Kidney tubule cell (primary cell): ENCODE data around the gene GPC3.
A peak's percentile ranks its signal among the peaks of the same experiment; 100 is the strongest.
"Not testable (repeated sequence)": the region's sequence is repeated elsewhere in the genome, so short reads cannot be mapped to it uniquely, and the experiment has no call there.

Source experiments
- DNase-seq: peaks from one replicate; pipeline ENCODE4 v3.0.0-alpha.2; 2018; ENCODE audit warnings: low spot score

Gene GPC3

DNA sequence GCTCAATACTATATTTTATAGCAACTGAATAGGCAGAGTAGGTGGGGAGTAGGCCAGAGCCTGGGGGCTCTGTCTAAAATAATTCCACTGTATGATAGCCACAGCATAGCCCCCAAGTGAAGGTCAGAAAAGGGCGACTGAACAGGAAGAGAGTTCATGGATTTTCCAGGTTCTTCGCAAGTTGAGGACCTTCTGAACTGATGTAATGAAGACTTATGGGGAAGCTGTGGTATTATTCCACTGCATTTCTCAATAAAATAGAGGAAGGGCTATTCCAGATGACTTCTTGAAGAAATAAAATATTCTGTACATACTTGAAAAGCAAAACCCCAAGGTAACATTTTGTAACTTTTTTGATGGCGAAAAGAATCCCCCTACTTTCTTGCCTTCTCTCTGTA lies 338.7 kb downstream of the GPC3 start:
- no peak for DNase-seq

DNA sequence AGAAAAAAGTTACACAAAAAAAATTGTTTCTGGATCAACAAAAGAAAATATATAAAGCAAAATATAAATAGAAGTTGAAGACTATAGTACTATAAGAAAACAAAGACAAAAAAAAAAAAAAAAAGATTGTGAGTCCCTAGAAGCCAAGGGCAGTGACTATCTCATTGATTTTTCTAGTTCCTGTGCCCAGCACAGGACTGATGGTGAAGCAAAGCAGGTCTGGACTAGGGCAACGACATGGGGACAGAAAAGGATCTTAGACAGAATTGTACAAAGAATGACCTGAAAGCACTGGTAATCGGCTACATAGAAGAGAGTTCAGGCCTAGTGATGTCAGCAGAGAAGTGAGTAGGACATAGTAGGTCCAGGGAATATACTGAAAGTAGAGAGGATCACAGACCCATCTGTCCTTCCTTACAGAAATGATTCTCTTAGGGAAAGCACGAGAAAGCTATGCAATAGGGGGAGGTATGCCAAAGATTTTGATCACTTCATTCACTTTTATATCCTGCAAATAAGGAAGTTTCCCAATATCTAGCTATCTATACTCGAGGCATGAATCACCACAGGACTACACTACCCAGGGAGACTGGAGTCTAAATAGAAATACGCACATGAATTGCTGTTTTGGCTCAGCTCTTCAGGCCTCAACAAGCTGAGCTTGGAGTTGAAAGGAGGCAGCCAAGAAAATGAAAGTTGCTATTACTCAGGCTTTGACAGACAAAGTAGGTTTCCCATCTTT lies 339.2 kb downstream of the GPC3 start:
- peak; percentile 50 for DNase-seq

DNA sequence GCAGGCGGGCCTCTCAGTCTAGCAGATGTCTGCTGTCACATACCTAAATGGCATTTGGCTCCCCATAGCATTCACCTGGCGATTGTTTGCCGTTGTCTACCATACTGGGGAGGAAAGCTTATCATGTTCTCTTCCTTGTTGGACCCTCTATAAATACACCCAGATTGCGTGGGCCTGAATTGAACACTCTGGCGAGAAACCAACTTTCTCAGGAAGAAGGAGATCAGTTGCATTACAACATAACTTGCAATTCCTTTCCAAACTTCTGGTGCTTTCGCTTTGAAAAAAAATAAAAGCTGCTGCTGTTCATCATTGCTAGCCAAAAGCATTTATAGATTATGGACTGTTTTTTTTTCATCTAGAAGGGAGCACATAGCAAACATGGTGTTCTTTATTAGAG lies 340.1 kb downstream of the GPC3 start:
- no peak for DNase-seq

DNA sequence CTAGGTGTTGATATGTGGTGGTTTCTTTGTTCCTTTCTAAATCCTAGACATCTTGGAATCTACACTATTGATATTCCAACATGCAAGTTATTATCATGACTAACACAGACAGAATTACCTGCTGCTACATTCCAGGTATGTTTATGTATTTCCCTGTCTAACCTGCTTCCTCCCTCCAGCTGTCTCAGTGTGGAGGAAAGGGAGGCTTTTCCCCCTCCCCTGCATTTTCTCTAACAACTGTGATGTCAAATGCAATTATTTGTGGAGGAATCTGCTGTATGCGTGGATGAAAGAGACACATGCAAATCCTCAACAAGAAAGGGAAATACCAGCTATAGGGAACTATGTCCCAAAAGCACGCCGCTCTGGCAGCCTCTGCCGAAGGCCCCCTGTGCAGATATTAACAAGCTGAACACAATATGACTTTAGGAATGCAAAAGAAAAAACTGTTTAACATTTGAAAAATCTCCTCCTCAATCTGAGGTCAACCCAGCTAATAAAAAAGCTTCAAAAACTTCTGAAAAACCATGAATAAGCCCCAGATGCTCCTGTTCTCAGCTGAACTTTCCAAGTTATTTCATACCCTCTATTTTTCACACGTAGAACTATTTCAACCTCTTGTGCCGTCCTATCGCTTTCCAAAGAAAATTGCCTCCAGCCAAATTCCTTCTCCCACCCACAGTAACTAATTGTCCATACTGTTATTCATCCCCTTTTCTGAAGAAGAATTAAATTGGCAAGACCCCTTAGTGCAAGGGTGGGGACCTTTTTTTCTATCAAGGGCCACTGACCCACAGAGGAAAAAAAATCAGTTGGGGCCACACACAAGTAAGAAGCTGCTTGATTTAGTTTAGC lies 345.0 kb downstream of the GPC3 start:
- DNase-seq: peak; percentile 79

DNA sequence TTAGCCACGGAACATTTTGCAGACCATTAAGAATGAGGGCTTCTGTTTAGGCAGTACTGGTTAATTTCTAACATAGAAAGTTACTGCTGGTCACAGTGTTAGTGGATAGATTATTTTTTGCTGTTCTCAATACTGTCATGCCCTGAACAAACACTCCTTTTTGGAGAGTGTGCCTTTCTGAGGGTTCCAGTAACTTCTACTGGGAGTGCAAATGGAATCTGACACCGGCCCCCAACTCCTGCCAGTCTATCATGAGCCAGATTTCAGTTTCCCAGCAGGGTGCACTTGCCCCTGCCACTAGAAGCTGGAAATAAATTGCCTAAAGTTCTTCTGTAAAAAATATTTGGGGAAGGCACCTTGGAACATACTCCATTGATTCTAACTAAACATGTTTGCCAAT lies 345.7 kb downstream of the GPC3 start:
- no peak for DNase-seq

DNA sequence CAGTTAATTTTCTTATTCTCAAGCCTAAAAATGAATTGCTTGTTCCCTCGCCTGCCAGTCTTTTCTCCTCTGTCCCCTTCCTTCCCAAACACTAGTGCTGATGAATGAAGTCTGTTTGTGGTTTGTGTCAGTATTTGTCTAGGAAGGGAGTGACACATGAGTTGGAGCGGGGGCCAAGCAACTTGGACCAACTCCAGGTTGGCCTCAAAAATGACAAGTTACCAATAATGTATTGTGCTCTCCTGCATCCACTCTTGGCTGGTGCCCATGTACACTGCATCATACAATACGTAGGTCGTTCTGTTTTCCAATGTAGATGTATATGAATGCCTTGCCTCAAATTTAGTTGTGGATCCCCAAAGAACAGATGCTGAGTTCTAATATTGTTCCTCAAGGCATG lies 347.1 kb downstream of the GPC3 start:
- DNase-seq: peak; percentile 79

DNA sequence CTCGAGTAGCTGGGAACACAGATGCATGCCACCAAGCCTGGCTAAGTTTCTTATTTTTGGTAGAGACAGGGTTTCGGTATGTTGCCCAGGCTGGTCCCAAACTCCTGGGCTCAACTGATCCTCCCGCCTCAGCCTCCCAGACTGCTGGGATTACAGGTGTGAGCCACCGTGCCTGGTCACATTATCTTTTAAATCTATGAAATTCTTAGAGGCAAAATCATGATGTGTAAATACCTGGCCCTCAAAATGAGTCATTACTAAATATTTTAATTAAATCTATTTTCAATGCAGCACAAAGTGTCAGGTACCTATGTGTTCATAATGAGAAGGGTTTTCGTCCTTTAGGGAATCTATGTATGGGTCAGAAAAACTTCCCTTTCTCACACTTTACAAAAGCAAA lies 347.6 kb downstream of the GPC3 start:
- DNase-seq: peak; percentile 34

DNA sequence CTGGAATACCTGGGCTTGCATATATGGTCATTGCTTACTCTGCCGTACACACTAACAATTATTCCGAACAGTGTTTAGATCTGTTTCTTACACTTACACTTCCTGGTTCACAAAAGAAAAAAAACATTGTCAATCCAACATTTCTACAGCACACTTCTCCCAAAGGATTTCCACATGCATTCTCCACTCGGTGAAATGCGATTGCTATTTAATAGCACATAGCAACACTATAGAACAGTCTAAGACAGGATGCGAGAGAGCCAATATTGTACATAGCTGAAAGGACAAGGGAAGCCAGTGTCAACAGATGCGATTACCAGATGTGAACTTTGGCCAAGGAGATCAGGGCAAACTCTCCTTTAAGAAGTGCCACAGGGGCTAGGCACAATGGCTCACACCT lies 349.4 kb downstream of the GPC3 start:
- DNase-seq: no peak

DNA sequence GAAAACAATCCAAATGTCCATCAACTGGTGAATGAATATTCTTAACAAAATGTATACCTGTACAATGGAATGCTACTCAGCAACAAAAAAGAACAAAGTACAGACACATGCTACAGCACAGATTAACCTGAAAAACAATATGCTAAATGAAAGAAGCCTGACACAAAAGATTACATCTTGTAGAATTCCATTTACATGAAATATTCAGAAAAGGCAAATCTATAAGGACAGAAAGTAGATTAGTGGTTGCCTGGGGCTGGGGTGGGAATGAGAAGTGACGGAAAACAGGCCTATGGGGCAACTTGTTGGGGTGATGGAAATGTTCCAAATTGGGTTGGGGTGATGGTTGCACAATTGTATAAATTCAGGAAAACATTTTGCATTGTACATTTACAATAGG lies 351.0 kb downstream of the GPC3 start:
- DNase-seq: no peak

DNA sequence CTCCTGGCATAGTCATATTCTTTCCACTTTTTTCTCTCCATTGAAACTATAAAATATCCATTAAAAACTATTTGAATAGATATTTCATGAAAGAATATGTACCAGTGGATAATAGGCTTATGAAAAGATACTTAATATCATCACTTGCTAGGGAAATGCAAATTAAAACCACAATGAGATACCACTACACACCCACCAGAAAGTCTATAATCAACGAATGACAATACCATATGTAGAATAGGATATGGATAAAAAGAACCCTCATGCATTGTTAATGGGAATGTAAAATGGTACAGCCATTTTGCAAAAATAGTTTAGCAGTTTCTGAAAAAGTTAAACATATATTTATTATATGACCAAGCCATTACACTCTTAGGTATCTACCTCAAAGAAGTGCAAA lies 351.4 kb downstream of the GPC3 start:
- DNase-seq: no peak

DNA sequence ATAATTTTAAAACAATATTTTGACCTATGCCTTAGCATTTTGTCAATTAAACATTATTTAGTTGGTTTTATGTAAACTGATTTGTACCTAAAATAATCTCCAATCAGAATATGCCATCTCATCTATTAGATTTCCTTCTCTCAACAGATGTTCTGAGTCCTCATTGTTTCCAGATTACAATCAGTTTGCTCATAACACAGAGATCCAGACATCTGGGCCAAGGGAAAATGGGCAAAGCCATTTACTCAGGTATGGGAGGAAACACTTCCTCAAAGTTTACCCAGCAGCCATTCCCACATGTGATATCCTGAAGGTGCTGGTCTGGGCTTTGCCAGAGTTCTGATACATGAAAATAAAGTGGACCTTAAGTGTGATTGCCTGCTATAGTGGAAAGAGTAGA lies 352.2 kb downstream of the GPC3 start:
- DNase-seq: no peak

DNA sequence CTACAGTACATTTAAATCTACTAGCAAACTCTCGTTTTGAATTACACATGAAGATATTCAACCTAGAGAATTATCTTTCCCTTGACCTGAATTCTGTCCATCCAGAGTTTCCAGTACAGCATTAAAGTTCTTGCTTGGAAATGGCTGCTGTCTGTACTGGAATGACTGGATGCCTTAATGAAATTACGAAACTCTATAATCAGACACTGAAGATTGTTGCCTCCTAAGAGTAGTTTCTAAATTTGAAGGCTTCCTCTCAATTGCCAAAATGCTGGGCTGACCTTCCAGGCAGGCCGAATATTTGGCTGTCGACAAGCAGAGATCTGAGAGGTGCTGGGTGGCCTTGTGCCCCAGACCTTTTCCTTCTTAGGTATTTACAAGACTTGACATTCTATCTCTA lies 355.0 kb downstream of the GPC3 start:
- DNase-seq: no peak

DNA sequence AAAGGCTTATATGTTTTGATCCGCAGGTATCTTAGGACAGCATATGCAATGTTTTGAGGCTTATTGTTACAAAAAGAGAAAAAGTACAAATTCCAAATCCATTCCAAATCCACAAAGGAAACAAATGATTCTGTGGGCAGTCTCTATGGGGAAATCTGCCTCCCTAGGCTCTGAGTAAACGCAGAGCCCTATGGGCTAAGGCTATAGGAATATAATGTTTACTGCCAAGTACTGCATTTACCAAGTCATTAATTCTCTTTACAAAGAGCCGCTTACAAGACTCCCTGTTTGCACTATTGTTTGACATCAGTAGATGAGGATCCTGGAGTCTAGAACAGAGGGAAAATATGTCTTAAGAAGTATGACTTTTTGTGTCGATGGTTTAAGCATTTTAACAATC lies 357.7 kb downstream of the GPC3 start:
- no peak for DNase-seq

DNA sequence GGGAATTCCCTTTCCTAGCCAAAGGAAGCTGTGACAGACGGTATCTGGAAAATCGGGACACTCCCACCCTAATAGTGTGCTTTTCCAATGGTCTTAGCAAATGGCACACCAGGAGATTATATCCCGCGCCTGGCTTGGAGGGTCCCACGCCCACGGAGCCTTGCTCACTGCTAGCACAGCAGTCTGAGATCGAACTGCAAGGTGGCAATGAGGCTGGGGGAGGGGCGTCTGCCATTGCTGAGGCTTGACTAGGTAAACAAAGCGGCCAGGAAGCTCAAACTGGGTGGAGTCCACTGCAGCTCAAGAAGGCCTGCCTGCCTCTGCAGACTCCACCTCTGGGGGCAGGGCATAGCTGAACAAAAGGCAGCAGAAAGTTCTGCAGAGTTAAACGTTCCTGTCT lies 364.0 kb downstream of the GPC3 start:
- DNase-seq: not testable (repeated sequence)

DNA sequence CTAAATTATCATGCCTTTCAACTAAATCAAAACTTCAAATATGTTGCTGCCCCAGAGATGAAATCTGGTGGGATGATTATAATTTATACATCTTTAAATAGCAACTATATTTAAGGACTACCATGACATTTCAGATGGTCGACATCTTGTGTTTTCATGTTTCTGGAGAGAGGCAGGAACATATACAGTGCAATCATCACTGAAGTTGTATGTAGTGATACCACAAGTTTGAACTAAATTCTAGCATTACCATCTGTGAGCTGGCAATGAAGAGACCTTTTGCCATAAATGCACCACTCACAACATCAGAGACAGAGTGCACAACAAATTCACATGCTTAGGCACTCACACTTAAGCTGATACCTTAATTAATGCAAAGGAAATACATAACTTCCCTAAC lies 373.7 kb downstream of the GPC3 start:
- DNase-seq: no peak

DNA sequence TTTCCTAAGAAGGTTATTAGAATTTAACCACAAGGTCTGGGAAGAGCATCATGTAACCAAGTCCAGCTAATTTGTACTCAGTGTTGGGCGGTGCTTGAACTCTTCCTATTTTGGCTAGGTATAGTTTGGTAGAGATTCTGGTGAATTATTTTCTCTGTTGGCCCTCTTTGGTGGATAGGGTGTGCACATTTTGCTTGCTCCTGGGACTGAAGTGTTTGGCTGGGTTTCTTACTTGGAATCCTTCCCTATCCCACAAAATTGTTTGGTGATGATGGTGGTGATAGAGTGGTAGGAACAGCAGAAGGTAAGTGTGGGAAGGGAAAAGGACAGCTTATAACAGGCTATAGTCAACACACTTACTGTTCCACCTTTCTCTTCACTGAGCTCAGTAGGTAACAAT lies 375.3 kb downstream of the GPC3 start:
- DNase-seq: peak; percentile 22

DNA sequence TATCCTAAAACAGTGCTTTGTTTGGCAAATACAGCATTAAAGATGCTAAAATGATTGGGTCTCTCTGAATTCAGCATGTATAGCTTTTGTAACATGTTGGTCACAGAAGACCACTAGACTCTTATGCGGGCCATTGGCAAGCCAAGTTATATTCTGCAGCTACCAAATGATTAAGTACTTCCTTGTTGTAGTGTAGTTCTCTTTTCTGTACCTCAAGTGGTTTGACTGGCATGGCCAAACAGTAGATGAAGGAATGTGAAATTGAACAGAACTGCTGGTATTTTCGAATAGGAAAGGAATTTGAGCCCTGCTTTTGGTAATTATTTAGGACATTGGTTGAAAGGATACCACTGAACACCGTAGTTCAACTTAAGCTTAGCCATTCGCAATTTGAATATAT lies 376.2 kb downstream of the GPC3 start:
- DNase-seq: peak; percentile 49

DNA sequence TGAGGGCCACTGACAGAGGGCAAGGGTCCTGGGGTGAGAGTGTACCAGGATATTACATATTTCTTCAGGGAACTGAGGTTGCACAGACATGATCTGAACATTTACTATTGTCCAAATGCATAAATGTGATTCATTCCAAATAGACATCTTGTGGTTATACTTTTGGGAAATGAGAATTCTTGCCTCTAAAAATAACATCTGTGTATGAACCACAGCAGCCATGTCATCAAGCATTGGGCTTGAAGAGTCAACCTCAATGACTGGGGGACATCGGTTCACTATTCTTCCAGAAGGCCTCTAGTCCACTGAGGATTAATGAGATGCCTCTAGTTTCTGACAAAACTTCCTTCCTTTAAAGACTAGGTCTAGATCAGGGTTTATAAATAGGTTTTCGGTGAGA lies 377.0 kb downstream of the GPC3 start:
- DNase-seq: peak; percentile 53

DNA sequence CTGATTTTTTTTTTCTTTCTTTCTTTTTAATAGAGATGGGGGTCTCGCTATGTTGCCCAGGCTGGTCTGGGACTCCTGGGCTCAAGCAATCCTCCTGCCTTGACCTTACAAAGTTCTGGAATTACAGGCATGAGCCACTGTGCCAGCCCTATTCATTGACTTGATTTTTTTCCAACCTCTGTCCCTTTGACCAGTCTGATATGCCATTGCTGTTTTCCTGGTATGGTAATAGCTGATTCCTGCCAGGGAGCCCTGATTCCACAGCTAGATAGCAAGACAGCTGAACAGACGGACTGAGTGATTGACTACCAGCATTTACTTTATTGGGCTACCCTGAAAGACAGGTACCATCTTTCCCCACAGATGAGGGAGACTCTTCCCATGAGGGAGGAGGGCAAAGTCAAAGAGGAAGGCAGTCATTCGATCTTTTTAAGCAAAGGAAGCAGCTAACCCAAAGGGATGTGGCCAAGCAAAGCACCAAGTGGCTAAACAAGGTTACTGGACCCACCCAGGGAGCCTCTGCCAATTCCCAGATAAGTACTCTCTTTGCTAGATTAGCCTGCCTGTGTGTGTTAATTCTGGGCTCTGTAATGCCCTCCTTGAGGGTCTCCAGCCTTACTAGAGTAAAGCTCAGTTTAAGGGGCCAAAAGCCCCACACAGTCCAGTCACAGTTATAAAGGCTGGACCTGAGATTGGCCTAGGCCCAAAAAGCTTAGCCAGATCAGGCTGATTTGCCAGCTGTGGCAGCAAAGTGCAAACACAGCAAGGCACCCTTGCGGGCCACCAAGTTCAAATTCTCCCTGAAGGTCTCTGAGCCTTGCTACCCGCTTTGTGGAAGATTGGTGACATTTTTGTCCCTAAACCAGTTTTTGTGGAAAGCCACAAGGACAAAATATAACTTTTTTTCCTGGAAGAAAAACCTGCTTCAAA lies 377.7 kb downstream of the GPC3 start:
- DNase-seq: no peak

DNA sequence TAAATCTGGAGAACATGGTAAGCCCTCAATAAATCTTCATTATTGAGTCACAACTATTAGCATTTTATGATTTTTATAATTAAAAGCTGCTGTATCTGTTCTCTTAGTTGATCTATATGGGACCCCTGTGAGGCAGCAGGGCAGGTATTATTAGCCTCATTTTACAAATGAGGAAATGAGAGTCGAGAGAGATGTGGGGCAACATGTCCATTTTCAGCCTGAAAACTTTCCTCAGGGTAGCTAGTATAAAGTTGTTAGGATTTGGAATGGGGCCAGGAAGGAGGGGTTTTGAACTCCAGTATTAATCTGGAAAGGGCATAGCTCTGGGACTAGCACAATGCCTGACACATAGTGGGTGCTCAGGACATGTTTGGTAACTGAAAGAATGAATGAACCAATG lies 378.4 kb downstream of the GPC3 start:
- DNase-seq: no peak

DNA sequence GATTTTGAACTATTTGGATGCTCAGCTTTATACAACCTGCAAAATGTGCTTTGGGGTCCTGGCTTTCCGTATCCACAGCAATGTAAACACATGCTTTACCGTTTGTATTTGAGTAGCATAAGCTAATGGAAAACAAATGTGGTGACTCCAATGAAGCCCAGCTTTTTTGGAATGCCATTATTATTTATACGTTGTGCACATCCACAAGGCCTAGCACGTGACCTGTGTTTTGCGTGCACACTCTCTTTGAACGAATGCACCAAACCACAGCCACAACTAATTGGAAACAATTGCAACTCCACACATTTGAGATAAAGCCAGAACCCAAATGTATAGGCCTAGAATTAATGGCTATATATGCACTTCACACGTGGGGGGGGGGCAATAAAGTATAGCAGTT lies 380.6 kb downstream of the GPC3 start:
- no peak for DNase-seq

DNA sequence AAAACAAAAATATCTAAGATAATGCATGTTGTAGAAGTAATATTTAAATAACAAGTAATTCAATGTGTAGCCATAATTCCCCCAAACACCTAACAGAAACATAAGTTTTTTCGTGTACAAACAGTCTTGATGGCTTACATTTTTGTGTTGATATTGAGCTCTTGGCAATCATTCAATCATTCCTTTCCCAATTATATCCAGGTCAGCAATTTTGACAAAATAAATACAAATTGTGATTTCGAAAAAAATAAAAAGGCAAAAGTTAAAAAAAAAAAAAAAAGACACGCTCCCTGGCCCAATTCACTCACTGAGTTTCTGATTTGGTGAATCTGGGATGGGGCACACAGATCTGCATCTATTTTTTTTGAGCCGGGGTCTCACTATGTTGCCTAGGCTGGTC lies 382.5 kb downstream of the GPC3 start:
- DNase-seq: no peak

DNA sequence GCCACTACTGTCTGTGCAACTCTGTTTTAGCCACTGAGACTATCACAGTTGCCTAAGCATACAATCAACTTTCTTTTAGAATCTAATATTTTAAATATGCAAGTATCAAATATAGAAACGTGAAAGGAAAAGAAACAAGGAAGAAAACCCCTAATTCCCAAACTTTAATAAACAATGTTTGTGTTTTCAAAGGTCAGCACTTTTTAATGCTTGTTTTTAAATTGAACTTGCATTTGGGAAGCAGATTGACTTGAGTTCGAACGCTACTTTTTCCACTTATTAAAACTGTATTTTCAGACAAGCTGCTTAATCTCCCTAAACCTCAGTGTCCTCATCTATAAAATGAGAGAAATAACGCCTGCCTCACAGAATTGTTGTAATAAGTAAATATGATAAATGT lies 384.3 kb downstream of the GPC3 start:
- DNase-seq: no peak
